Activated naive CD8-positive, alpha-beta T cell treated with anti-CD3 and anti-CD28 coated beads, Interleukin-2, amount 50 U/mL, for 24 hours (primary cell): ENCODE measurements around the gene SDHD.
"Not testable (repeated sequence)": the region's sequence is repeated elsewhere in the genome, so short reads cannot be mapped to it uniquely, and the experiment has no call there.

ENCODE experiments used
- ATAC-seq: fragments of 150-1000 bp; cut with Tn5 transposase; one replicate; pipeline ENCODE4 v1.10.0; 2021
- DNase-seq: peaks from one replicate; pipeline ENCODE4 v3.0.0; 2021
- H3K27ac Mint-ChIP-seq: one replicate; pipeline ENCODE4 v1.8.0; 2021; ENCODE audit warnings: mild to moderate bottlenecking, mixed read lengths
- H3K27me3 Mint-ChIP-seq: one replicate; pipeline ENCODE4 v1.8.0; 2021; ENCODE audit warnings: mixed read lengths
- H3K36me3 Mint-ChIP-seq: one replicate; pipeline ENCODE4 v1.8.0; 2021; ENCODE audit warnings: low read depth, mixed read lengths
- H3K4me1 Mint-ChIP-seq: one replicate; pipeline ENCODE4 v1.8.0; 2021; ENCODE audit warnings: mixed read lengths
- H3K4me3 Mint-ChIP-seq: one replicate; pipeline ENCODE4 v1.8.0; 2021; ENCODE audit warnings: mild to moderate bottlenecking, moderate library complexity, mixed read lengths
- H3K9me3 Mint-ChIP-seq: one replicate; pipeline ENCODE4 v1.8.0; 2021; ENCODE audit warnings: mixed read lengths

SDHD gene

DNA sequence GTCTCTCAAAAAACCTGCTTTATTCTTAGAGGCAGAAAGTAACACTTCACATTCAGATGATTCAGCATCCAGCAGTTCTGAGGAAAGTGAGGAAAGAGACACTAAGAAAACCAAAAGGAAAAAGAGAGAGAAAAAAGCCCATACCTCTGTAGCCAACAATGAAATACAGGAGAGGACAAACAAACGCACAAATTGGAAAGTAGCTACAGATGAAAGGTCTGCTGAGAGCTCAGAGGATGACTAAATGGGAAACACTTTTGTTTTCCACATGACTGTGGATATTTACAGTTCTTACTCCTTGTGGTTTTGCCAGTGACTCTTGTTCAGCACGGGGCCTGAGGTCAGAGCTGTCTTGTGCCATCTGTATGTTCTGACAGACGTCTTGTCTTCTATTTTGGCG, 3.9 kb upstream of the SDHD start:
- peaks cover 69% of the 10 kb centered on the region for H3K36me3 Mint-ChIP-seq
- peaks cover 3% of the 10 kb centered on the region for H3K27me3 Mint-ChIP-seq
- ATAC-seq = peak; percentile 57
- no peak overlapping the region for H3K4me3 Mint-ChIP-seq
- H3K27ac Mint-ChIP-seq = peak overlapping the region; percentile 68
- H3K9me3 Mint-ChIP-seq = no peaks in the 10 kb centered on the region
- peaks cover 42% of the 10 kb centered on the region for H3K4me1 Mint-ChIP-seq
- no peak for DNase-seq

DNA sequence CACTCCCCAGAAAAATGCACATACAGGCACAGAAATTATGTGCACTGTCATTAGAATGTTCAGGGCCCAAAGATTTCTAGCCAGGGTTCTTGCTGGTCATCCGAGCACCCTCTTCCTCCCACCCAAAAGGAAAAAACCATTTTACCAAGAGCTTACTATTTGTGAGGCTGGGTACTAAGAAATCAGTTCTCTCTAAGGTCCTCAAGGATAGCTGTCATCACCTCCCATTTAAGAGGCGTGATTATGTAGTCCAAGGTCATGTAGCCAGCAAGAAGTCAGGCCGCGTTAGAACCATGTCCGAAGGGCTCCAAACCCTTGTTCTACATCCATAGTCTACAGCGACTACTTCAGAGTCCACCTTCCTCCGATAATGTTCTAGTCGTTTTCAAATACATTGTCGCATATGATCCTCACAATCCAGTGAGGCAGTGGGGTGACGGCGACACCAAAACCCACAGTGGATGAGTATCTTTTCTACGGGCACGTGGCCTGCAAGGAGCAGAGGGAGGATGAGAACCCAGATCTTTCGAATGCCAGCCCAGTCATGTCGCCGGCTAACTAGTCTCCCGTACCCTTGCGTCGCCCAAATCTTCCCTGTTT, 751 bp upstream of the SDHD start:
- H3K27ac Mint-ChIP-seq = peak overlapping the region; percentile 98
- peaks cover 75% of the 10 kb centered on the region for H3K36me3 Mint-ChIP-seq
- peaks cover 61% of the 10 kb centered on the region for H3K4me1 Mint-ChIP-seq
- peaks cover 3% of the 10 kb centered on the region for H3K27me3 Mint-ChIP-seq
- ATAC-seq (peak; percentile 47), DNase-seq (peak; percentile 47)
- H3K4me3 Mint-ChIP-seq = peak overlapping the region; percentile 100
- no peaks in the 10 kb centered on the region for H3K9me3 Mint-ChIP-seq

DNA sequence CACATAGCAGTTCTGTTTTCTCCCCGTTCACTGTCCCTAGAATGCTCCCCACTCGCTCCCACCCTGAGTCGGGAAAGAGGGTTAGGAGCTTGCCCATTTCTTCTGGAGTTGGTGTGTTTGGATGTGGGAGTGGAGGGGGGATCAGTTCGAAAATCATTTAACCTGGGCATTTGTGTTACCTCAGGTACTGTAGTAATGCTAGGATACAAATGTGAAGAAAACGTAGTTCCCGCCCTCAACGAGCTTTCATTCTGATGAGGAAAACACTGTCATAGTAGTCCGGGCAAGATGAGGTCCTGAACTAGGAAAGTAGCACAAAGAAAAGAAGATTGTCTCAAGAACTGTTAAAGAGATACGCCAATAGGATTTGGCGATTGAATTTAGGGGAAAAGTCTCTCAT, 539 bp downstream of the SDHD start:
- peaks cover 79% of the 10 kb centered on the region for H3K36me3 Mint-ChIP-seq
- peak overlapping the region; percentile 98 for H3K27ac Mint-ChIP-seq
- ATAC-seq = no peak
- peaks cover 3% of the 10 kb centered on the region for H3K27me3 Mint-ChIP-seq
- no peak for DNase-seq
- H3K9me3 Mint-ChIP-seq = no peaks in the 10 kb centered on the region
- peak overlapping the region; percentile 100 for H3K4me3 Mint-ChIP-seq
- peaks cover 57% of the 10 kb centered on the region for H3K4me1 Mint-ChIP-seq

DNA sequence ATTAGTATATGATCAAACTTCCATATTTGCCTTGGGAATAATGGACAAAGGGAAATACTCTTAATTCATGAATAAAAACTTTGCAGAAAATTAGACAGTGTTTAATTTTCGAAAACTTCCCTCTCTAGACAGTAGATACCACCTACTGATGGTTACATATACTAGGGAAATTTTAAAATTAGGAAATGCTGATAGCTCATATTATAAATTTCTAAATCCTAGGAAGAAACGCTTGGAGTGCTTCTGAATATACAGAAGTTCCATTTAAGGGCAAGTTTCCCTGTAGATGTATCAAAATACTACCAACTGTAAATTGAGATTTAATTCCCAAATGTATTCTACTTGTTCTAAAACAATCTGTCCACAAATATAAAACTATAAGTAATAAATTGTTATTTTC, 8.6 kb downstream of the SDHD start:
- not testable (repeated sequence) for H3K4me1 Mint-ChIP-seq, H3K27ac Mint-ChIP-seq, ATAC-seq, H3K9me3 Mint-ChIP-seq, H3K27me3 Mint-ChIP-seq, H3K4me3 Mint-ChIP-seq, DNase-seq
- H3K36me3 Mint-ChIP-seq = peaks cover 30% of the 10 kb centered on the region

DNA sequence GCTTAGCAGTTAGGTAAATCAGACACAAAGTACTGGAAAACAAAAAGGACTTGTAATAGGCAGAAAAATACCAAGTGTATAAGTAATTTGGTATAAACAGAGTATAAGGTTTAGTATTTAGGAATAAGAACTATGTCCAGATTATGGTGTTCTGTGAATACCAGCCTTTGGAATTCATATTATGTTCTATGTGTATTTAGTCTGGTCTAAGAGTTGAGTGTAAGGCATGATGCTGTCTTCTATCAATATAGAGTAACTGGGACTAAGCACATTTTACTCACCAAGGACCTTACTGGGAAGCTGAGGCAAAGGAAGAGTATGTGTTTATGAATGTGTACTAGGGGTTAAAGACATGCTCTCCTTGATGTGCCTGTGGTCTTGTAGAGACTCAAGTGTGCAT, 9.5 kb downstream of the SDHD start:
- Mint-ChIP-seq H3K4me3 (no peak overlapping the region), H3K36me3 (peaks cover 24% of the 10 kb centered on the region), H3K27me3 (no peaks in the 10 kb centered on the region), H3K9me3 (no peaks in the 10 kb centered on the region), H3K27ac (no peak overlapping the region), H3K4me1 (no peaks in the 10 kb centered on the region)
- no peak for ATAC-seq
- no peak for DNase-seq

DNA sequence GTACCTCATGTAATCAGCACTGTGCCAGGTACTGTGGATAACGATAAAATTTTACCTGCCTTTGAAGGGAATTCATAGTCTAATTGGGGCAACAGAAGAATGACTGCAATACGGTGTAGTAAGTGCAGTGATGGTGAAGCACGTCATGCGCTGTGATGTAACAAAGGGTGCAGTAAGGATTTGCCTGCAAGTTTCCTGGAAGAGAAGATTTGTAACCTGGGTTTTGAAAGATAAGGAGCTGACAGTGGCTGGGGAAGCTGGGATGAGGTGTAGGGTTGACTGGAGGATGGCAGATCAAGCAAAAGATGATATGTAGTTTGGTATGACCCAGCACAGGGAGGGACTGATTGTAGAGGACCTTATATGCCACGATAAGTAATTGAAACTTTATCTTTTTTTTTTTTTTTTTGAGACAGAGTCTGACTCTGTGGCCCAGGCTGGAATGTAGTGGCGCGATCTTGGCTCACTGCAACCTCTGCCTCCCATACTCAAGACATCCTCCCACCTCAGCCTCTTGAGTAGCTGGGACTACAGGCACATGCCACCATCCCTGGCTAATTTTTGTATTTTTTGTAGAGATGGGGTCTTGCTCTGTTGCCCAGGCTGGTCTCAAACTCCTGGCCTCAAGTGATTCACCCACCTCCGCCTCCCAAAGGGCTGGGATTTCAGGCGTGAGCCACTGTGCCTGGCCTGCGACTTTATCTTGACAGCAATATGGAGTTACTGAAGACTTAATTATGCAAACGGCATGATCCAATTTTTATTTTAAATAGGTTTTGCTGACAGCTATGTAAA, 11.3 kb downstream of the SDHD start:
- Mint-ChIP-seq H3K4me3 (no peak overlapping the region), H3K4me1 (no peaks in the 10 kb centered on the region), H3K27me3 (no peaks in the 10 kb centered on the region), H3K27ac (no peak overlapping the region), H3K9me3 (no peaks in the 10 kb centered on the region), H3K36me3 (peaks cover 10% of the 10 kb centered on the region)
- no peak for DNase-seq
- no peak for ATAC-seq

DNA sequence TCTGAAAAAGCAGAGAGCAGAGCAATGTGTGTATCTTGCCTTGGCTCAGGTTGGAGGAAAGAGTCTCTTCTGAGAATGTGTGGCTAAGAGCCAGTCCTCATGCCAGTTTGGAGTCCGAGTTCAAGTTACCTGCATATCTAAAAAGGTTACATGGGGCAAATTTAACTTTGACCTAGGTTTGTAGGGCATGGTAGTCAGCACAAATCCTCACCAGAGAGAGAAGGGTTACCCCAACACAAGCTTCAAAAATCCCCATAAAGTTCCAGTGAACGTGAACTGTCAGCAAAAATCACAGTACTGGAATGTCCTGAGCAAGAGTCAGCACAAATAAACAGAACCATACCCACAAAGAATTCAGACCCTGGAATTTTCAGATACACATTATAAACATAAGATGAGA, 13.8 kb downstream of the SDHD start:
- no peaks in the 10 kb centered on the region for H3K27me3 Mint-ChIP-seq
- H3K9me3 Mint-ChIP-seq = no peaks in the 10 kb centered on the region
- no peak for DNase-seq
- ATAC-seq = no peak
- peaks cover 7% of the 10 kb centered on the region for H3K36me3 Mint-ChIP-seq
- H3K4me1 Mint-ChIP-seq = no peaks in the 10 kb centered on the region
- H3K27ac Mint-ChIP-seq = no peak overlapping the region
- no peak overlapping the region for H3K4me3 Mint-ChIP-seq

DNA sequence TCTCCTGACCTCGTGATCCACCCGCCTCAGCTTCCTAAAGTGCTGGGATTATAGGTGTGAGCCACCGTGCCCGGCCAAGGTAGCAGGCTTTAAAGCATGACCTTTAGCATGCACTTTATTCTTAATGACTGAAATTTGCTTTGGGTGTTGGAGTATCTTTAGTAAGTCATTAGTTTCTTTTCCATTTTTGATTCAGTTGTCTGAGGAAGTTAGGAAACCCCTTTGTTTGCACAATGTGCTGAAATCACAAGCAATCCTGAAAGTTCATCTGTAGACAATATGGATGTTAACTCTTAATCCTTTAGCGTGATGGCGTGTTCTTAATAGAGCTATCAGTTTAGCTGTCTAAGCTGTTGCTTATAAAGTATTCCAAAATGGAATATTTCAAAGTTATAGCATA, 16.8 kb downstream of the SDHD start:
- Mint-ChIP-seq H3K9me3 (no peaks in the 10 kb centered on the region), H3K36me3 (no peaks in the 10 kb centered on the region)

DNA sequence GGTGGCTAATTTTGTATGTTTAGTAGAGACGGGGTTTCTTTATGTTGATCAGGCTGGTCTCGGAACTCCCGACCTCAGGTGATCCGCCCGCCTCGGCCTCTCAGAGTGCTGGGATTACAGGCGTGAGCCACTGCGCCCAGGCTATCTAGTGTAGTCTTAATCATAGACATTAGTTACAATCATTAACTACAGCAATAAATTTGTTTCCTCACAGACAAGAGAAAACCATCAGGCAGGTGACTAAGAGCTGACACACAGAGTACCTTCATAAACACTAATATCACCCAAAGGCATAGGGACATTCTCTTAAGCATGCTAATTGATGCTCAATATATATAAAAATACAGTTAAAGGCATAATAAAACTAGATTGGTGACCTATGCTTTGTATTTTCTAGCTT, 19.4 kb downstream of the SDHD start:
- no peaks in the 10 kb centered on the region for H3K9me3 Mint-ChIP-seq
- H3K27me3 Mint-ChIP-seq = no peaks in the 10 kb centered on the region
- ATAC-seq (no peak), DNase-seq (no peak)
- H3K4me3 Mint-ChIP-seq = no peak overlapping the region
- H3K36me3 Mint-ChIP-seq = no peaks in the 10 kb centered on the region
- no peak overlapping the region for H3K27ac Mint-ChIP-seq
- H3K4me1 Mint-ChIP-seq = no peaks in the 10 kb centered on the region

More for the DNA sequence above, 16.8 kb downstream of the SDHD start:
- no peaks in the 10 kb centered on the region for H3K27me3 Mint-ChIP-seq
- no peak overlapping the region for H3K4me3 Mint-ChIP-seq
- no peak for DNase-seq
- H3K4me1 Mint-ChIP-seq = no peaks in the 10 kb centered on the region
- no peak overlapping the region for H3K27ac Mint-ChIP-seq
- no peak for ATAC-seq

DNA sequence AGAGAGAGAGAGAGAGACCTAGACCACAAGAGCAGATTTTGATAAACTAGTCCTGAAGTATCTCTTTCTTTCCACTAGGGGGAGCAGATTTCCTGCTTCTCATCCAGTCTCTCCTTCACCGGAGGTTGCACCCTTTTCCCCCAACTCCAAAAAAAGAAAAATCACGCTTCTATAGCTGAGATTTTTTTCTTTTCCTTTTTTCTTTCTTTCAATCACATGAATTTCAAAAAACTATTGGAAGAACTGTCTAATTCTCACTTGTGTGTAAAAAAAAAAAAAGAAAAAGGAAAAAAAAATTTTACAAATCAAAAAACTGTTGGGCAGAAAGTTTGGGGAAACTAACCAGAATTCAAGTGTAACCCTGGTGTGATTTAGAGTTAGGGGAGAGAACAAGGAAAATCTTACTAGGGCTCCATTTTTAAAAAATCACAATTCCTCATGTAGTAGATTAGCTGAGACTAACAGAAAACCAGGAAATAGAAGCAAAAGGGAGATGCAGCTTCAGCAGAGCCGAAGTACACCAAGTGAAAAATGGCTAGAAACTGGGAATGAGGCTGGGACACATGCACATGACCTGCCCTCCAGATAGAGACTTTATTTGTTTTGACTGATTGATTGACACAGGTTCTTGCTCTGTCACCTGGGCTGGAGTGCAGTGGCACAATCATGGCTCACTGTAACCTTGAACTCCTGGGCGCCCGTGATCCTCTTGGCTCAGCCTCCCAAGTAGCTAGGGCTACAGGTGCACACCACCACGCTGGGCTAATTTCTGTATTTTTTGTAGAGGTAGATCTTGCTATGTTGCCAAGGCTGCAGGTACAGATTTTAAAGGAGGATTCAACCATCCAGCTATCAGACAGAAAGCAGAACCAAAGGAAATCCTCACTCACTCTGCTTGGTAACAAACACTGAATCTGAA, 27.1 kb downstream of the SDHD start:
- Mint-ChIP-seq H3K36me3 (no peaks in the 10 kb centered on the region), H3K27me3 (no peaks in the 10 kb centered on the region), H3K9me3 (no peaks in the 10 kb centered on the region), H3K27ac (no peak overlapping the region), H3K4me1 (peaks cover 9% of the 10 kb centered on the region), H3K4me3 (no peak overlapping the region)
- no peak for DNase-seq
- no peak for ATAC-seq

DNA sequence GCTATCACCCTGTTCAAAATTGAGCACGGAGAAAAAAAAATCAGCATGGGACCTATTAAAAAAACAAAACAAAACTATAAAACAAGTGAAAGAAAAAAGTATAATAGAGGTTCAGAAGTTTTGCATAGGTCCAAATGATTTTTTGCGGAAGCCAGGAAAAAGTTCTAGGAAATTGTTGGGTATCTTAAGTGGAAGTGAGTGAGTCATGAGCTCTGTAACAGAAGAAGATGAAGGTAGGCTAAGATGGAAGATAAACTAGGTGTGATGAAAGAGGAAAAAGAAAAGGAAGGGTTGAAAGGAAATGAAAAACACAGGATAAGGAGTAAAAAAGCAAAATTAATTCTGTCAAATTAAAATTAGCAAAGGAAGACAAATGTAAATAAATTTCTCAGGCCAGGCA, 27.8 kb downstream of the SDHD start:
- Mint-ChIP-seq H3K36me3 (no peaks in the 10 kb centered on the region), H3K4me1 (peaks cover 9% of the 10 kb centered on the region), H3K27me3 (no peaks in the 10 kb centered on the region), H3K27ac (no peak overlapping the region), H3K9me3 (no peaks in the 10 kb centered on the region), H3K4me3 (no peak overlapping the region)
- DNase-seq = no peak
- ATAC-seq = no peak

DNA sequence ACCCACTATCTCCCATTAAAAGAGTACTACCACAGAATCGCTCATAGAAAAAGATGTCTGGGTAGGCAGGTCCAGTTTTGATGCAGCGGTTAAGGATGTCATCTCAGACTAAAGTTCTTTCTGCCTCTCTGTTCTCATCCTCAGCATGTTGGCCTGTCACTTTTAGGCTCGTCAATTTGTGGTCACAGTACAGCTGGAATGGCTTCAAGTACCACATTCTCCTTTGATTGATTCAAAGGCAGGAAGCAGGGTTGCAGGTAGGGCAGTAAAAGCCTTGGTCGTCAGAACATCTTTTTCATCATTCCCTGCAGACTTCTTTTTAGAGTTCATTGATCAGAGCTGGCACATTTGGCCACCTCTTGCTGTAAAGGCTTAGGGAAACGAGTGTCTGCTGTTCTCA, 28.7 kb downstream of the SDHD start:
- H3K4me3 Mint-ChIP-seq = no peak overlapping the region
- H3K9me3 Mint-ChIP-seq = no peaks in the 10 kb centered on the region
- H3K4me1 Mint-ChIP-seq = peaks cover 15% of the 10 kb centered on the region
- no peak for ATAC-seq
- no peak overlapping the region for H3K27ac Mint-ChIP-seq
- H3K27me3 Mint-ChIP-seq = no peaks in the 10 kb centered on the region
- DNase-seq = no peak
- H3K36me3 Mint-ChIP-seq = no peaks in the 10 kb centered on the region

DNA sequence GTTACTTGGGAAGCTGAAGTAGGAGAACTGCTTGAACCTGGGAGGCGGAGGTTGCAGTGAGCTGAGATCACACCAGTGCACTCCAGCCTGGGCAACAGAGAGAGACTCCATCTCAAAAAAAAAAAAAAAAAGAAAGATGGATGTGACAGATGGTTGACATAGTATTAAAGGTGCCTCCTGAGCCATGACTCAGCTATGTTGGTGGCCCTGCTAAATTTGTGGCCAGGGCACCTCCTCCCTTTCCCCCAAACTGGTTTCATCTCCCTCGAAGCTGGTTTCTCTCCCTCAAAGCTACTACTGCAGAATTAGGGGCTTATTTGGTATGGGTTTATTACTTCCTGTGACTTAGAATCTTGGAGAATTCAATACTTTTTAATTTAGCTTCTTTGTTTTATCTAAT, 31.5 kb downstream of the SDHD start:
- Mint-ChIP-seq H3K36me3 (no peaks in the 10 kb centered on the region), H3K27me3 (no peaks in the 10 kb centered on the region), H3K9me3 (no peaks in the 10 kb centered on the region), H3K4me3 (no peak overlapping the region), H3K4me1 (peaks cover 20% of the 10 kb centered on the region), H3K27ac (no peak overlapping the region)
- DNase-seq (no peak), ATAC-seq (peak; percentile 82)

DNA sequence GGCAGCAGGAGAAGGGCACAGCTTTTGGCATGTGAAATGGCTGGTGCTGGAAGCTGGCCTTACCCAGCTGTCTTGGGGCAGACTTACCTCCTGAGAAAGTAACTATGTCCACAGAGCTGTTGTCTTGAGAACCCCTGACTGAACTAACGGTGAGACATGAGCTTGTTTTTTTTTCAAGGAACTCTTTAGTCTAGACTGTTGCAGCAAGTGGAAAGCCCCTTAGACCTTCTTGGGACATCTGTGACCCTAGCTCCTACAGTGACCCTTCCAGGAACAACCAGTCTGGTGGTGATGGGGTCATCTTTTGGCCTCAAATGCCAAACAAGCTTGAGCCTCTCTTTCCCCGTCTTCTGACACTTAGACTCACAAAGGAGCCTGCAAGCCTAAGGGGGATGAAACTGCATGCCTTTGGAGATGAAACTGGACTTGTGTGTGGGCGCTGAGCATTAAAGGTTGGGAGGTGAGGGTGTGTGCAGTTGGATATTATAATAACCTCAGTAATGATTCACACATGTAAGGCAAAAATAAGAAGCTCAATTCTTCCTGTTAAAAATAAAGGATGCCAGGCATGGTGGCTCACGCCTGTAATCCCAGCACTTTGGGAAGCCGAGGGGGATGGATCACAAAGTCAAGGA, 35.4 kb downstream of the SDHD start:
- no peak overlapping the region for H3K4me3 Mint-ChIP-seq
- DNase-seq = no peak
- ATAC-seq = no peak
- no peaks in the 10 kb centered on the region for H3K27me3 Mint-ChIP-seq
- no peaks in the 10 kb centered on the region for H3K9me3 Mint-ChIP-seq
- H3K27ac Mint-ChIP-seq = no peak overlapping the region
- H3K4me1 Mint-ChIP-seq = peaks cover 19% of the 10 kb centered on the region
- H3K36me3 Mint-ChIP-seq = no peaks in the 10 kb centered on the region
